K562 (cell line): Measurements from ENCODE around the gene FOXR1. TPM values are rescaled to one million over a fixed set of nuclear protein-coding genes. Genes with fewer than 3 reads are reported as not detected.

Experiments used
- ATAC-seq: fragments of 200-7000 bp; cut with Tn5 transposase; 3 replicates; pipeline ENCODE4 v1.9.1; 2020; ENCODE audit warnings: moderate library complexity
- BruUV-seq: library from RNA; stranded (reverse); fragments of 400-500 nt; replicated peaks from 2 replicates; lab custom pipeline; 2021; lab: Mats Ljungman, UMichigan
- CTCF ChIA-PET: fragments of 300-600 bp; formaldehyde crosslinking; extraction: SDS; loops from one replicate; lab custom pipeline; 2021; ENCODE audit warnings: low intra/inter-chr PET ratio; lab: Yijun Ruan, JAX
- POLR2A ChIA-PET: fragments of 300-600, 350-650 bp; sonication (Branson Sonifier 250); formaldehyde crosslinking; extraction: SDS; loops from one replicate; lab custom pipeline; 2021; ENCODE audit warnings: antibody characterized with exemption, inconsistent platforms; lab: Yijun Ruan, JAX
- DNase-seq, 4 experiments: peaks; one replicate each; pipeline versions ENCODE4 v3.0.0 to v3.0.0-alpha.2; 2011 to 2018; ENCODE audit warnings: low spot score in 3 of 4, mixed read lengths in 3 of 4; ENCODE audit errors: extremely low read depth in 1 of 4
- FAIRE-seq: peaks from 2 replicates; lab custom pipeline; 2011; peaks lifted over from hg19 to GRCh38; lab: Jason Lieb, UNC
- H2AFZ ChIP-seq: 2 replicates; pipeline ENCODE4 v1.6.0; 2011; ENCODE audit warnings: low read depth, low read length, control low read depth, inconsistent platforms
- H3K27ac ChIP-seq: fragments of 200-600 bp; 3 replicates; pipeline ENCODE4 v1.8.0; 2011; ENCODE audit warnings: low read depth, mild to moderate bottlenecking, control low read depth, inconsistent platforms, low read length, moderate library complexity, mixed read lengths; ENCODE audit errors: extremely low read depth
- H3K27me3 ChIP-seq, 2 experiments: fragments of 300-600 bp in 1 of 2; 2 replicates in 1 of 2; 3 replicates in 1 of 2; pipeline versions ENCODE4 v1.6.0 to v1.8.0; 2011; ENCODE audit warnings: inconsistent platforms in 2 of 2, low read length in 2 of 2, mild to moderate bottlenecking in 1 of 2, mixed read lengths in 1 of 2, moderate library complexity in 1 of 2; ENCODE audit not compliant: control insufficient read depth in 2 of 2, insufficient read depth in 2 of 2
- H3K36me3 ChIP-seq: fragments of 300-600 bp; 3 replicates; pipeline ENCODE4 v1.8.0; 2011; ENCODE audit warnings: mild to moderate bottlenecking, low read length, inconsistent platforms; ENCODE audit not compliant: control insufficient read depth, insufficient read depth
- H3K4me1 ChIP-seq, 2 experiments: fragments of 200-600 bp in 1 of 2; replicated peaks in 1 of 2; 2 replicates in 1 of 2; 3 replicates in 1 of 2; pipeline versions ENCODE4 v1.5.1 to v1.8.0; 2011; ENCODE audit warnings: inconsistent platforms in 2 of 2, low read length in 2 of 2, mild to moderate bottlenecking in 1 of 2, mixed read lengths in 1 of 2, moderate library complexity in 1 of 2; ENCODE audit not compliant: control insufficient read depth in 2 of 2, insufficient read depth in 2 of 2
- H3K4me2 ChIP-seq: 2 replicates; pipeline ENCODE4 v1.6.1; 2011; ENCODE audit warnings: low read length, control low read depth, inconsistent platforms, mixed read lengths; ENCODE audit not compliant: insufficient read depth
- H3K4me3 ChIP-seq: fragments of 200-600 bp; sonication (generic), shearing (Covaris generic); 2 replicates; pipeline ENCODE4 v1.5.1; 2016; ENCODE audit warnings: control low read depth, inconsistent platforms
- H3K79me2 ChIP-seq: fragments of 200-600 bp; 3 replicates; pipeline ENCODE4 v1.8.0; 2011; ENCODE audit warnings: low read length, inconsistent platforms; ENCODE audit not compliant: control insufficient read depth, insufficient read depth
- H3K9ac ChIP-seq, 2 experiments: 2 replicates each; pipeline versions ENCODE4 v1.6.0 to v1.6.1; 2011; ENCODE audit warnings: low read depth in 2 of 2, low read length in 2 of 2, control low read depth in 1 of 2, inconsistent platforms in 1 of 2, mild to moderate bottlenecking in 1 of 2, mixed read lengths in 1 of 2; ENCODE audit not compliant: insufficient read depth in 1 of 2
- H3K9me1 ChIP-seq: one replicate; pipeline ENCODE4 v1.6.0; 2011; ENCODE audit warnings: inconsistent platforms, mild to moderate bottlenecking, low read length, moderate library complexity; ENCODE audit not compliant: control insufficient read depth, insufficient read depth
- H3K9me3 ChIP-seq: replicated peaks from 2 replicates; pipeline ENCODE4 v1.5.1; 2011; ENCODE audit warnings: low read depth, low read length, inconsistent platforms; ENCODE audit not compliant: control insufficient read depth, insufficient read depth
- H4K20me1 ChIP-seq: replicated peaks from 2 replicates; pipeline ENCODE4 v1.6.1; 2011; ENCODE audit warnings: low read length, inconsistent platforms, mixed read lengths; ENCODE audit not compliant: control insufficient read depth, insufficient read depth
- ARHGAP35 ChIP-seq: fragments of 450-650 bp; IDR thresholded peaks from 2 replicates; pipeline ENCODE4 v1.6.1; 2018; ENCODE audit not compliant: partially characterized antibody
- FIP1L1 ChIP-seq: fragments of 200-400 bp; formaldehyde crosslinking; IDR thresholded peaks from 2 replicates; pipeline ENCODE4 v1.6.1; 2018; ENCODE audit warnings: mild to moderate bottlenecking, low read depth, low read length; ENCODE audit not compliant: poor library complexity, severe bottlenecking
- FOSL1 ChIP-seq: fragments of 200-800 bp; sonication (Bioruptor generic); conservative IDR thresholded peaks from 2 replicates; pipeline ENCODE4 v1.6.1; 2016; ENCODE audit warnings: missing genetic modification characterization, missing compliant biosample characterization
- GATAD2A ChIP-seq: fragments of 450-650 bp; IDR thresholded peaks from 2 replicates; pipeline ENCODE4 v1.6.1; 2017
- GATAD2B ChIP-seq: fragments of 450-650 bp; IDR thresholded peaks from 2 replicates; pipeline ENCODE4 v1.6.1; 2017; ENCODE audit warnings: mild to moderate bottlenecking, borderline replicate concordance
- HDAC3 ChIP-seq: fragments of 450-650 bp; IDR thresholded peaks from 2 replicates; pipeline ENCODE4 v1.6.1; 2018; ENCODE audit warnings: borderline replicate concordance, mild to moderate bottlenecking, moderate library complexity; ENCODE audit not compliant: partially characterized antibody
- HNRNPK ChIP-seq: fragments of 200-400 bp; formaldehyde crosslinking; IDR thresholded peaks from one replicate; pipeline ENCODE4 v1.6.1; 2018; ENCODE audit warnings: mild to moderate bottlenecking, low read depth, low read length; ENCODE audit not compliant: poor library complexity, severe bottlenecking
- MAZ ChIP-seq, 2 experiments: fragments of 450-650 bp in 1 of 2; sonication (generic) in 1 of 2; formaldehyde crosslinking; IDR thresholded peaks in 1 of 2; conservative IDR thresholded peaks in 1 of 2; 2 replicates each; pipeline versions ENCODE4 v1.4.0 to v1.5.0; 2020; ENCODE audit warnings: mild to moderate bottlenecking in 1 of 2, missing genetic modification reagents in 1 of 2
- MTF1 ChIP-seq: fragments of 250-450 bp; sonication (Bioruptor Pico); IDR thresholded peaks from 2 replicates; pipeline ENCODE4 v1.9.0; 2021; ENCODE audit warnings: moderate library complexity, mild to moderate bottlenecking, inconsistent platforms, borderline replicate concordance
- MYNN ChIP-seq, 2 experiments: sonication (generic); formaldehyde crosslinking in 1 of 2; IDR thresholded peaks; 2 replicates each; pipeline versions ENCODE4 v1.5.0 to v1.6.1; 2016 to 2020; ENCODE audit warnings: antibody characterized with exemption in 1 of 2, missing genetic modification reagents in 1 of 2
- PRMT5 ChIP-seq: sonication (generic); formaldehyde crosslinking; IDR thresholded peaks from 2 replicates; pipeline ENCODE4 v1.5.0; 2020; ENCODE audit warnings: missing genetic modification reagents
- RBBP5 ChIP-seq: fragments of 200-600 bp; sonication (generic); IDR thresholded peaks from 2 replicates; pipeline ENCODE4 v1.6.1; 2012; ENCODE audit warnings: borderline replicate concordance, mild to moderate bottlenecking, low read length, control low read depth, inconsistent platforms; ENCODE audit not compliant: insufficient read depth, poor library complexity, severe bottlenecking
- U2AF1 ChIP-seq: fragments of 200-400 bp; formaldehyde crosslinking; optimal IDR thresholded peaks from 2 replicates; pipeline ENCODE3; 2017; ENCODE audit warnings: mild to moderate bottlenecking, low read depth, low read length, moderate library complexity
- ZFPM2 ChIP-seq: fragments of 250-450 bp; sonication (Bioruptor Pico); IDR thresholded peaks from 2 replicates; pipeline ENCODE4 v1.5.1; 2022; ENCODE audit warnings: mild to moderate bottlenecking
- ZNF232 ChIP-seq: sonication (generic); formaldehyde crosslinking; IDR thresholded peaks from 2 replicates; pipeline ENCODE4 v1.8.0; 2022; ENCODE audit warnings: mild to moderate bottlenecking, missing genetic modification reagents
- WGBS: fragments of 100-300 bp; shearing (Covaris generic); methylation state at CpG from one replicate; pipeline ENCODE4 v1.1.6; 2016; ENCODE audit warnings: low coverage, mixed read lengths; ENCODE audit not compliant: insufficient coverage; ENCODE audit errors: missing lambda C conversion rate; 5-methylcytosine and 5-hydroxymethylcytosine counted together
- in situ Hi-C: fragments of 300-500 bp; cut with MboI; formaldehyde crosslinking; loops from 4 replicates; pipeline ENCODE4 v1.15.0; 2018; ENCODE audit warnings: inconsistent platforms, mixed read lengths
- intact Hi-C: fragments of 100-400 bp; cut with micrococcal nuclease; formaldehyde crosslinking; loops from 2 replicates; pipeline ENCODE4 v1.14.2; 2022
- polyA plus RNA-seq, 8 experiments: library from polyadenylated mRNA; depleted of rRNA in 4 of 8; stranded (reverse) in 5 of 8; unstranded in 3 of 8; fragments of >200 nt; fragmentation: Nextera tagmentation in 2 of 8; fragmentation: Illumina TruSeq in 1 of 8; extraction: Ambion mirVana in 2 of 8; extraction: Trizol in 1 of 8; gene quantifications; 2 replicates each; pipeline versions ENCODE4 v1.2.1 to v1.2.3, GENCODE V29; 2011 to 2014; ENCODE audit warnings: inconsistent platforms in 1 of 8, missing spikeins in 1 of 8
- total RNA-seq, 7 experiments: library from RNA; depleted of rRNA in 6 of 7; stranded (reverse); fragments of >200 nt in 6 of 7; fragmentation: Illumina TruSeq in 2 of 7; extraction: Trizol in 2 of 7; gene quantifications; 2 replicates each; pipeline versions ENCODE4 v1.2.1 to v1.2.3, GENCODE V29; 2011 to 2021; ENCODE audit warnings: low replicate concordance in 1 of 7

Gene FOXR1
- total and polyA plus RNA-seq, 9 of the 15 experiments (the other 6 are each of a cell fraction or from before 2014, with no cell fraction given): not detected

- TF ChIP-seq HNRNPK (no peak), ARHGAP35 (no peak), ZFPM2 (no peak), U2AF1 (no peak)
Measured at GRCh38 chr11:118928101-118928869, 43.3 kb upstream of the FOXR1 start (continued).

- intact Hi-C loops (loop anchor here (1.0 to 5.0 kb wide), 5 partner anchors 22 to 393 kb away; partner anchors contain the start of gene UPK2), in situ Hi-C loops (no loop called here)
- H3K4me3 ChIP-seq: peak overlapping the region; percentile 64
- H3K36me3 ChIP-seq: no peaks in the 10 kb centered on the region
- ChIA-PET CTCF (interaction anchor here (0.6 to 3.5 kb wide), 6 partner anchors 22 to 269 kb away, joined by 3 to 25 read pairs (median 4); partner anchors contain the start of gene CENATAC), POLR2A (interaction anchor here (0.7 to 1.6 kb wide), 3 partner anchors 18 to 272 kb away, joined by 3 to 5 read pairs (median 3); no protein-coding TSS in a partner anchor)
- H3K4me2 ChIP-seq: peak overlapping the region; percentile 91
- peak; percentile 58 to 70 (median 61) for DNase-seq
- H3K27me3 ChIP-seq: no peaks in the 10 kb centered on the region
- peak overlapping the region; percentile 96 for H2AFZ ChIP-seq
- 2% methylated on average over 19 of the region's 26 CpGs for WGBS
- FAIRE-seq: no peak
- H3K9ac ChIP-seq: peak overlapping the region; percentile 28 to 90; a peak in 3 of 4 replicates
- no TSS peak for BruUV-seq
- peaks cover 14% of the 10 kb centered on the region for H3K79me2 ChIP-seq
- no peaks in the 10 kb centered on the region for H3K9me1 ChIP-seq
- H3K27ac ChIP-seq: peak overlapping the region; percentile 51
- ATAC-seq: peak; percentile 36
- no peaks in the 10 kb centered on the region for H3K9me3 ChIP-seq
- no peaks in the 10 kb centered on the region for H4K20me1 ChIP-seq
- H3K4me1 ChIP-seq: peaks cover 17 to 53% of the 10 kb centered on the region in 2 experiments; a peak in 4 of 5 replicates
- TF ChIP-seq RBBP5: peak; percentile 12
- TF ChIP-seq GATAD2A: peak; percentile 10; the same call in 1 of the 2 replicates
- TF ChIP-seq MTF1: no peak
- TF ChIP-seq MAZ (CRISPR knock-in tag; conservative IDR thresholded peaks at IDR 0.05 in 1 of 2, IDR thresholded peaks at IDR 0.05 in 1 of 2): peak in 1 of 2 experiments; percentile 57; a peak in 2 of 4 replicates
- TF ChIP-seq PRMT5: 0 out of 2 replicates have a peak, but pooled peaks have one; percentile 26
- peak; percentile 24 for TF ChIP-seq FIP1L1
- TF ChIP-seq ZNF232 (CRISPR knock-in tag): no peak
- peak; percentile 70; the same call in 1 of the 2 replicates for TF ChIP-seq FOSL1 (tag)
- TF ChIP-seq HDAC3: no peak
- no peak for TF ChIP-seq GATAD2B
- TF ChIP-seq MYNN (IDR thresholded peaks at IDR 0.05): peak; percentile 100
- peak; percentile 97 for TF ChIP-seq MYNN (CRISPR knock-in tag; IDR thresholded peaks at IDR 0.05)
Measured at GRCh38 chr11:118928870-118929500, 42.6 kb upstream of the FOXR1 start.
